Spinal cord (tissue), 4 donors: Measurements from ENCODE around the gene FKTN. TPM values are rescaled to one million over a fixed set of nuclear protein-coding genes. Genes with fewer than 3 reads are reported as not detected.

ENCODE experiments used
- polyA plus RNA-seq, 2 donors: library from polyadenylated mRNA; unstranded; fragments of 120-200 nt; gene quantifications; one replicate each; pipeline ENCODE4 v1.2.1, GENCODE V29; 2013; ENCODE audit not compliant: insufficient read length in 2 of 2
- total RNA-seq, 2 donors: library from RNA; depleted of rRNA in 1 of 2; stranded (reverse); fragments of 120-200 nt in 1 of 2; fragments of >200 nt in 1 of 2; gene quantifications; one replicate each; pipeline versions ENCODE4 v1.2.3 to v1.2.4, GENCODE V29; 2013 to 2014

The FKTN gene
- total and polyA plus RNA-seq, 4 donors = 20.2 to 37.7 (median 26.1) TPM

Other genes with a start within 250 kb of the FKTN start
- gene FSD1L, start 110.1 kb upstream of the FKTN start, total RNA-seq = 10 to 100 TPM; 19.6 to 61.1 TPM
- 10 to 100 TPM; 17.6 to 31.8 TPM for gene FSD1L, start 110.1 kb upstream of the FKTN start, polyA plus RNA-seq
- gene TAL2, start 104.3 kb downstream of the FKTN start, total RNA-seq = 1 to 10 TPM; 1.3 to 2.5 TPM
- gene TAL2, start 104.3 kb downstream of the FKTN start, polyA plus RNA-seq = 1 to 10 TPM; 1.2 to 1.9 TPM
- gene TMEM38B, start 136.4 kb downstream of the FKTN start, total RNA-seq = 10 to 100 TPM; 13.8 to 14.6 TPM
- gene TMEM38B, start 136.4 kb downstream of the FKTN start, polyA plus RNA-seq = 10 to 100 TPM; 12.0 to 14.5 TPM